Thoracic aorta (tissue), 2 donors: Measurements from ENCODE around the gene ELP5. TPM values are rescaled to one million over a fixed set of nuclear protein-coding genes. Genes with fewer than 3 reads are reported as not detected.

ENCODE experiments used
- ATAC-seq: fragments of 150-250 bp; one replicate; pipeline ENCODE4 v1.8.0; 2017; ENCODE audit warnings: low read depth; ENCODE audit not compliant: insufficient number of reproducible peaks, low FRiP score
- DNase-seq: peaks from one replicate; pipeline ENCODE4 v3.0.0-alpha.2; 2020; ENCODE audit warnings: low spot score
- H3K27ac ChIP-seq, 2 donors: fragments of 200-600 bp; sonication (generic); 1 replicate in 1 of 2; 2 replicates in 1 of 2; pipeline ENCODE4 v1.5.1; 2016; ENCODE audit warnings: mild to moderate bottlenecking in 2 of 2, moderate library complexity in 2 of 2
- H3K27me3 ChIP-seq: fragments of 200-600 bp; sonication (generic); replicated peaks from 2 replicates; pipeline ENCODE4 v1.6.0; 2016; ENCODE audit warnings: mild to moderate bottlenecking; ENCODE audit not compliant: insufficient read depth
- H3K36me3 ChIP-seq: fragments of 200-600 bp; sonication (generic); one replicate; pipeline ENCODE4 v1.5.1; 2016
- H3K4me1 ChIP-seq, 2 donors: fragments of 200-600 bp; sonication (generic); 1 replicate in 1 of 2; 2 replicates in 1 of 2; pipeline versions ENCODE4 v1.5.1 to v1.6.0; 2016; ENCODE audit warnings: low read depth in 2 of 2, mild to moderate bottlenecking in 1 of 2; ENCODE audit not compliant: control insufficient read depth in 1 of 2
- H3K4me3 ChIP-seq: fragments of 200-600 bp; sonication (generic); 2 replicates; pipeline ENCODE4 v1.5.1; 2016; ENCODE audit warnings: mild to moderate bottlenecking
- H3K9me3 ChIP-seq: fragments of 200-600 bp; sonication (generic); 2 replicates; pipeline ENCODE4 v1.5.1; 2016
- total RNA-seq, 2 donors: library from RNA; depleted of rRNA; stranded (reverse); fragments of >200 nt; gene quantifications; one replicate each; pipeline versions ENCODE4 v1.1.0 to v1.2.3, GENCODE V29; 2016
- TF ChIP-seq, protein P1 (sequence below): fragments of 200-600 bp; sonication (generic); IDR thresholded peaks from one replicate; pipeline ENCODE4 v1.5.1; 2019; ENCODE audit warnings: antibody characterized with exemption

ELP5 gene
- total RNA-seq, 2 donors from 2014 or later = 15.8 to 19.0 TPM

DNA sequence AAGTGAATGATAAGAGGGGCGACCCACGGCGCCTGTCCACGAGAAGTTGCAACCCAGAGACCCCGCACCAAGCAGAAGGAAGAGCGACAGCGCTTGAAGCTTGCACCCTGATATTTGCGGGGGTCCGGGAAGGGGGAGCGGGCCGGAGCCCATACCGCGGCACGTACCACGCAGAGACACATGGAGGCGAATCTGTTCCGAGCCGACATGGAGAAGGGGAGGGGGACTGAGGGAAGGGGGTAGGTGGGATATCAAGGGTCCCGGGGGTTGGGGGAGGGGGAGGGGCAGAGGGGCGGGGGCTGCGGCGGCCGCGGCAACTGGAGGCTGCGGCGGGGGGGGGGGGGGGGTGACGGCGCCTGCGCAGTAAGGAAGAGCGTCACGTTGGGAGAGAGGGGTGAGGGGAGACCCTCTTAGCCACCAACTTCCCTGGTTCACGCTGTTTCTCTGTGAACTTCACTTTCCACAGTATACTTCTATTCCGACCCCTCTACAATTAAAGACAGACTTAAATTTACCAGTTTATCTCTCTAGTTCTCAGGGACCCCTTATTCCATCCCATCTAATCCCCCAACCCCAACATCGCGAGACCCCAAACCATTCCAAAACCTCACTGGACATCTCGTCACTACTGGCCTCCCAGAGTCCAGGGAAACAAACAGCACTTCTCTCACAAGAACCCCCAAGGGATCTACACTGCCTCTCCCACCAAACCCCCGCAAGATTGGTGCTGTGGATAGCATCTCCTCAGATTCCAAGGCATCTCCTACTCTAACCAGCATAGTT is 40.3 kb upstream of the ELP5 start:
- ATAC-seq (no peak), DNase-seq (no peak)
- TF ChIP-seq, protein P1, sequence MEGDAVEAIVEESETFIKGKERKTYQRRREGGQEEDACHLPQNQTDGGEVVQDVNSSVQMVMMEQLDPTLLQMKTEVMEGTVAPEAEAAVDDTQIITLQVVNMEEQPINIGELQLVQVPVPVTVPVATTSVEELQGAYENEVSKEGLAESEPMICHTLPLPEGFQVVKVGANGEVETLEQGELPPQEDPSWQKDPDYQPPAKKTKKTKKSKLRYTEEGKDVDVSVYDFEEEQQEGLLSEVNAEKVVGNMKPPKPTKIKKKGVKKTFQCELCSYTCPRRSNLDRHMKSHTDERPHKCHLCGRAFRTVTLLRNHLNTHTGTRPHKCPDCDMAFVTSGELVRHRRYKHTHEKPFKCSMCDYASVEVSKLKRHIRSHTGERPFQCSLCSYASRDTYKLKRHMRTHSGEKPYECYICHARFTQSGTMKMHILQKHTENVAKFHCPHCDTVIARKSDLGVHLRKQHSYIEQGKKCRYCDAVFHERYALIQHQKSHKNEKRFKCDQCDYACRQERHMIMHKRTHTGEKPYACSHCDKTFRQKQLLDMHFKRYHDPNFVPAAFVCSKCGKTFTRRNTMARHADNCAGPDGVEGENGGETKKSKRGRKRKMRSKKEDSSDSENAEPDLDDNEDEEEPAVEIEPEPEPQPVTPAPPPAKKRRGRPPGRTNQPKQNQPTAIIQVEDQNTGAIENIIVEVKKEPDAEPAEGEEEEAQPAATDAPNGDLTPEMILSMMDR = no peak
- Histone ChIP-seq H3K27ac (no peak overlapping the region), H3K4me3 (no peak overlapping the region), H3K4me1 (peaks cover 16 to 21% of the 10 kb centered on the region in 2 donors), H3K36me3 (no peaks in the 10 kb centered on the region), H3K9me3 (no peaks in the 10 kb centered on the region), H3K27me3 (no peaks in the 10 kb centered on the region)

DNA sequence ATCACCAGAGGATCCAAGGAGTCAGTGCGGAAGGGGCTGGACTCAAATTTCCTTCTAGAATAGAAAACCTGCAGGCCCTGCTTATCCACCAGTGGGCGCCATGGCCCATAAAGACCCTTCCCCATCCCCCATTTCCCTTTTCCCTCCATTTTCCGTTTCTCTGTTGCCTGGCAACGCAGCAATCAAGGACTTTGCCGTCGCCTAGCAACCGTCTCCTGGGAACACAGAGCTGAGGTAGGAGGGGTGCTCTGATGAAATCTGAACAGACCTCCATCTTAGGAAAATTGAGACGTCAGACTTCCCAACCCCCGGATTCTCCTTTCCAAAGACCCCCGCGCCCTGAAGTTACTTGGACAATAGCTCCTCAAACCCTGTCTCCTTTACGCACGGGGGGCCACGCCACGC is 38.1 kb upstream of the ELP5 start:
- Histone ChIP-seq H3K4me3 (peak overlapping the region; percentile 84), H3K27ac (peak overlapping the region in 1 of 2 donors; percentile 61), H3K36me3 (no peaks in the 10 kb centered on the region), H3K4me1 (peaks cover 29 to 38% of the 10 kb centered on the region in 2 donors), H3K27me3 (no peaks in the 10 kb centered on the region), H3K9me3 (no peaks in the 10 kb centered on the region)
- ATAC-seq (peak; percentile 33), DNase-seq (peak; percentile 56)
- TF ChIP-seq, protein P1 = no peak

DNA sequence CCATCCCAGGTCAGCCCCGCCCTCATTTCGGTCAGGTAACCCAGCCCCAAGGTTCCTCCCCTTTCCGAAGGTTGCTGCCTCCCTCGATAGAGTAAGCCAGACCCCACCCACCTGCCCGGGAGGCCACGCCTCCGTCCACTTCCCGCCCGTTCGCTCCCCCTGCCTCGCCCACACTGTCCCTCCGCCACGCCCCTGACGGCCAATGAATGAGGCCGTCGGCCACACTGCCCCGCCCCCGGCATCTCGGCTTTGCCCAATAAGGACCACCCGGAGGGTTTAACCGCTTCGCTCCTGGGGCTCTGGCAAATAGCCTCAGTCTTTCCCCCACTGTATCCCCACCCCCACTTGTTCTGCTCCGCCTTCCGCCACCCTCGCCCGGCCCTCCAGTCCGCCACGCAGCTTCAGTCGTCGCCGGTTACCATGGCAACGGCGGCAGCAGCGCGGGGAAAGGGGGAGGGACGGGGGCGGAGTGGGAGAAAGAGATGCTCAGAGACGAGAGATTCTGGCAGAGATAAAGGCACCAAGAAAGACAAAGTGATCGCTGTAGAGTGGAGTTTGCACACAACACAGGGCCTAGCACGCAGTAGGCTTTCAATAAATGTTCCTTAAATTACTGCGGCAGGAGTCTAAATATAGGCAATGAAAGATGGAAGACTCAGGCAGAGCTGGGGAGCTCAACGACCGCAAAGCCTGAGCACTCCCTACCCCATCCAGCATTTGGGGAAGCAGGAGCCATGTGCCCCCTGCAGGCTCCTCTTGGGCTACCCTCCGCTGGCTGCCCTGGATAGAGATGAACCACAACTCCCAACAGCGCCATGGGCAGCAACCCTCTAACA is 37.5 kb upstream of the ELP5 start:
- Histone ChIP-seq H3K4me3 (peak overlapping the region; percentile 84), H3K4me1 (peaks cover 29 to 44% of the 10 kb centered on the region in 2 donors), H3K9me3 (no peaks in the 10 kb centered on the region), H3K36me3 (no peaks in the 10 kb centered on the region), H3K27me3 (no peaks in the 10 kb centered on the region), H3K27ac (peak overlapping the region; percentile 56 to 61)
- TF ChIP-seq, protein P1 = peak; percentile 40
- DNase-seq = peak; percentile 98
- ATAC-seq = peak; percentile 57

DNA sequence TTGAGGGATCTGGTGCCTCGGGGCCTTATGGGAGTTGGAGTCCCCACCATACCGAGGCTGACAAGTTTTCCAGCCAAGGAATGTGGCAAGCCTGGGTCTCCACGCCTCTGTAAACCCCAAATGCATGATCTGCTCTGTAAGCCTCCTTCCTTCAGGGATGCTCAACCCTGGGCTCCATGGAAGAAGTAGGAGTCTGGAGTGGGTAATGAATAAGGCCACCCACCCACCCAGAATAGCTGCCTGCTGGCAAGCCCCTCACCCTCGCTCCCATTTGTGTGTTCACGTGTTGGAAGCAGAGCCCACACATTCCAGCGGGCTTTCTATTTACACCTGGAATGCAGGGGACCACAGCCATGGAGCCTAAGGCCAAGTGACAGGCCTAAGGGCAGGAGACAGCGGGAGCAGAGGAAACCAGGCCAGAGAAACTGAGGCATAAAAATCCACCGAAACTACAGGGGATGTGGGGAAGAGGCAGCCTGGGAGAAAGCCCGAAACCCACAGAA is 36.8 kb upstream of the ELP5 start:
- Histone ChIP-seq H3K4me3 (peak overlapping the region; percentile 84), H3K27ac (peak overlapping the region; percentile 61 to 70)

More for the DNA sequence above, 36.8 kb upstream of the ELP5 start:
- ATAC-seq = no peak
- H3K9me3 ChIP-seq = no peaks in the 10 kb centered on the region
- H3K36me3 ChIP-seq = no peaks in the 10 kb centered on the region
- DNase-seq = no peak
- no peaks in the 10 kb centered on the region for H3K27me3 ChIP-seq
- TF ChIP-seq, protein P1 = no peak
- H3K4me1 ChIP-seq = peaks cover 29 to 45% of the 10 kb centered on the region in 2 donors
